HG03103 (cell line): Measurements from ENCODE around the gene PTPN4.
A peak's percentile ranks its signal among the peaks of the same experiment; 100 is the strongest.

Experiments
- ATAC-seq: cut with Tn5 transposase; IDR thresholded peaks from one replicate; pipeline ENCODE4 v1.9.1; 2021; ENCODE audit warnings: low read depth; ENCODE audit not compliant: unreplicated experiment

The PTPN4 gene

GRCh38 chr2:119849838-119850565 is 90.3 kb downstream of the PTPN4 start:
- ATAC-seq: no peak

- ATAC-seq: no peak
These were observed 92.5 kb downstream of the PTPN4 start for GRCh38 chr2:119852214-119852613.

GRCh38 chr2:119853777-119854399 is 94.2 kb downstream of the PTPN4 start:
- no peak for ATAC-seq

GRCh38 chr2:119856469-119856901 is 96.8 kb downstream of the PTPN4 start:
- no peak for ATAC-seq

- no peak for ATAC-seq
These were observed 98.0 kb downstream of the PTPN4 start for GRCh38 chr2:119857742-119858141.

- no peak for ATAC-seq
These were observed 99.8 kb downstream of the PTPN4 start for GRCh38 chr2:119859528-119859927.

GRCh38 chr2:119860924-119861323 is 101.2 kb downstream of the PTPN4 start:
- ATAC-seq: no peak

GRCh38 chr2:119862127-119862889 is 102.6 kb downstream of the PTPN4 start:
- peak; percentile 71 for ATAC-seq

- ATAC-seq: no peak
These were observed 104.6 kb downstream of the PTPN4 start for GRCh38 chr2:119864318-119864717.

- ATAC-seq: no peak
These were observed 112.0 kb downstream of the PTPN4 start for GRCh38 chr2:119871725-119872124.

GRCh38 chr2:119873350-119874315 is 113.9 kb downstream of the PTPN4 start:
- ATAC-seq: no peak

- ATAC-seq: no peak
These were observed 119.8 kb downstream of the PTPN4 start for GRCh38 chr2:119879502-119879901.

GRCh38 chr2:119888680-119889079 is 129.0 kb downstream of the PTPN4 start:
- no peak for ATAC-seq

- ATAC-seq: no peak
These were observed 138.1 kb downstream of the PTPN4 start for GRCh38 chr2:119897736-119898395.

- ATAC-seq: no peak
These were observed 141.3 kb downstream of the PTPN4 start for GRCh38 chr2:119901013-119901412.

GRCh38 chr2:119910566-119910965 is 150.8 kb downstream of the PTPN4 start:
- no peak for ATAC-seq

- ATAC-seq: no peak
These were observed 154.5 kb downstream of the PTPN4 start for GRCh38 chr2:119914266-119914665.

GRCh38 chr2:119921825-119922224 is 162.1 kb downstream of the PTPN4 start:
- no peak for ATAC-seq

GRCh38 chr2:119922699-119923098 is 163.0 kb downstream of the PTPN4 start:
- ATAC-seq: no peak

- ATAC-seq: no peak
These were observed 169.8 kb downstream of the PTPN4 start for GRCh38 chr2:119929537-119929936.
